ENCODE measurements around the gene TNF.

GRCh38 chr6:31569861-31570536 is 5.4 kb upstream of the TNF start:
- TF ChIP-seq CTCF (IDR thresholded peaks at IDR 0.05) (no peak), POLR2AphosphoS5 (IDR thresholded peaks at IDR 0.05; ENCODE audit: low read depth, low read length) (no peak), EP300 (IDR thresholded peaks at IDR 0.05; ENCODE audit: borderline replicate concordance in 1 of 2, low read depth in 1 of 2, low read length in 1 of 2) (no peak), RAD21 (IDR thresholded peaks at IDR 0.05; ENCODE audit: low read length) (no peak)
